ENCODE data around the gene GINS3.

- TF ChIP-seq CTCF (IDR thresholded peaks at IDR 0.05): no peak
- no peak for TF ChIP-seq POLR2A (IDR thresholded peaks at IDR 0.05)
Observed at GRCh38 chr16:58422809-58423208, 30.5 kb downstream of the GINS3 start.

Data from adrenal gland (tissue), 5 donors.